Stimulated activated naive CD8-positive, alpha-beta T cell treated with anti-CD3 and anti-CD28 coated beads, Interleukin-15, Interleukin-2, amounts not matched to agents 100 U/mL and 50 U/mL, for 24 hours (primary cell): ENCODE results near the gene ATF7IP.

Experiments
- ATAC-seq: fragments of 150-1000 bp; cut with Tn5 transposase; one replicate; pipeline ENCODE4 v1.10.0; 2021
- DNase-seq: peaks from one replicate; pipeline ENCODE4 v3.0.0; 2021

The ATF7IP gene

GRCh38 chr12:14410841-14411569, 45.5 kb downstream of the ATF7IP start:
- peak; percentile 64 for ATAC-seq
- DNase-seq = no peak

DNA sequence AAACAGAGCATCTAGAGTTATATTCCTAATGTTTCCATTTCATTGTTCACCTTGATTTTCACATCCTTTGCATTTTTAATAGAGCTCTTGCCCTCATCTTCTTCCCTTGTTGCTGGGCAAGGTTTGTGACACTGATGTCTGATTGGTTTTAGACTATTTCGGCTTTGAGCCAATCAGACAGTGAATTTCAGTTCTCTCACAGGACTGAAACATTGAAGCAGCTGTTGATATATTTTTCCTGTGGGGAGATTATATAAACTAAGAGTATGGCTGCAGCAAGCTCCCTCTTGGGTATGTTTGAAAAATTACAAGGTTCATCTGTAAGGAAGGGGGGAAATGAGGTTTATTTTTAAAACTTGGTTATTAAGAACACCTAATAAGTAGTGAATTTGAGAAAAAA, 51.2 kb downstream of the ATF7IP start:
- DNase-seq (no peak), ATAC-seq (peak; percentile 83)

DNA sequence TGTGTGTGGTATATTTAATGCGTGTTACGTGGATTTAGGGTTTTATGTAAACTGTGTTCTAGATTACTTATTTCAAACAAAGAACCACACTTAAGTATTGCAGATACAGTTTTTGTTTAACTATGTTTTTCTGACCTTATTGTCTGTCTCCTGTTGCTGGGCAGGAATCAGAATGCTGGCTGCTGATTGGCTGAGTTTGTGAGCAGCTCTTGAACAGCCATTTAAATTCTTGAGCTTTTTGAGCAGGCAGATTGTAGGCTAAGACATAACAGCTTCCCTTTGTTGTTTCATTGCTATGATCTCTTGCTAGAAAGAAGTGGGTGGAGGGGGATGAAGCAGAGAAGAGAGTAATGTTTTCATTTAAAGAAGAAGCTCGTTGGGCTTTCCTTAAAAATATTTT, 52.2 kb downstream of the ATF7IP start:
- ATAC-seq = peak; percentile 55

DNA sequence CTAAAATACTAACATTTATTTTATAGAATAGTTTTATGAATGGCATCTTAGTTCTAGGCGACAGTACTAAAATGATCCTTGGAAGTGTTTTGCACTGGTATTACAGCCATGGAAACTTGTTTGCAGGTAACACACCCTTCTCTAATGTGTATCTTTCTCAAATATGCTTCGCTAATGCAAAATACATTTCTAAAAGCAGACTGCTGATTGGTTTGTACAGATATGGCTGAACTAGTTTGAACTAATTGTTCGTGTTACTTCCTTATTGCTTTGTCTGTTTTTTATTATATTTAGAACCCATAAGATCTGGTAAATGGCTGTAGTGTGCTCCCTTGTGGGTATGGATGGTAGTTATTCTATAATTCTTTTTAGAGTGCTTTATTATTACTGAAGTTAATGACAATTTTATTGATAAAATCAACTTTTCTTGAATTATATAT, 53.0 kb downstream of the ATF7IP start:
- ATAC-seq = no peak
- no peak for DNase-seq

More for the DNA sequence above, 52.2 kb downstream of the ATF7IP start:
- peak; percentile 58 for DNase-seq

DNA sequence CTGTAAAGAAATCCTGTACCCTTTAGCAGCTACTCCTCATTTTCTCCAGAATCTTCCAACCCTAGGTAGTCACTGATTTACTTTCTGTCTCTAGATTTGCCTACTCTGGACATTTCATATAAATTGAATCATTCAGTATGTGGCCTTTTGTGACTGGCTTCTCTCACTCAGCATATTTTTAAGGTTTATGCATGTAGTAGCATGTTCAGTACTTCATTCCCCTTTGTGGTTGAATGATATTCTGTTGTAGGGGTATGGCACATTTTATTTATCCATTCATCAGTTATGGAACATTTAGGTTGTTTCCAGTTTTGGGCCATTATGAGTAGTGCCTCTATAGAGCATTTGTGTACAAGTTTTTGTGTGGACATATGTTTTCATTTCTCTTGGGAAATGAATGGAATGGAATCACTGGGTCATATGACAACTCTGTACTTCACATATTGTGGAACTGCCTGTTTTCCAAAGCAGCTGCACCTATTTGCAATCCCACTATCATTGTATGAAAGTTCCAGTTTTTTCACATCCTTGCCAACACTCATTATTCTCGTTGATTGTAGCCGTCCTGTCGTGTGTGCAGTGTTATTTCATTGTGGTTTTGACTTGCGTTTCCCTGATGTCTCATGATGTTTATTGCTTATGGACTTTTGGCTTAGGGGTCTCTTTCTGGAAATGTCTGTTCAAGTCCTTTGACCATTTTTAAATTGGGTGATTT, 57.2 kb downstream of the ATF7IP start:
- ATAC-seq = peak; percentile 8

DNA sequence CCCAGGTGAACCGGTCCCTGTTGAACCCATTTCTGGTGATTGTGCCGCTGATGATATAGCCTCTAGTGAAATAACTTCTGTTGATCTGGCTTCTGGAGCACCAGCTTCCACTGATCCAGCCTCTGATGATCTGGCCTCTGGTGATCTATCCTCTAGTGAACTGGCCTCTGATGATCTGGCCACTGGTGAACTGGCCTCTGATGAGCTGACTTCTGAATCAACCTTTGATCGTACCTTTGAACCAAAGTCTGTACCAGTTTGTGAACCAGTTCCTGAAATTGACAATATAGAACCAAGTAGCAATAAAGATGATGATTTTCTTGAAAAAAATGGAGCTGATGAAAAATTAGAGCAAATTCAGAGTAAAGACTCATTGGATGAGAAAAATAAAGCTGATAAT, 59.1 kb downstream of the ATF7IP start:
- ATAC-seq = no peak
- DNase-seq = no peak

More for the DNA sequence above, 57.2 kb downstream of the ATF7IP start:
- DNase-seq = no peak

DNA sequence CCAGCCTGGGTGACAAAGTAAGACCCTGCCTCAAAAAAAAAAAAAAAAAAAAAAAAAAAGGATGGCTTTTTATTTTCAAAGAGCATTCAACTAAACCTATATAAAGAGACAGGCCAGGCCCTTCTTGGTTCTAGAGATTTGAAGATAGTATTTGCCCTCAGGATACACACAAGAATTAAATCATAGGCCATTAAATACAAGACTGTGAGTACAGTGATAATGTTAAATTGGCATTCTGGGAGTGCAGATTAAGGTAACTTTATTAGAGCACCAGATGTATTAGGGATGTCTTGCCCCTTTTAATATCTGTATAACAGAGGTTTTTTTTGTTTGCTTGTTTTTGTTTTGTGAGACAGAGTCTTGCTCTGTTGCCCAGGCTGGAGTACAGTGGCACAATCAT, 61.3 kb downstream of the ATF7IP start:
- no peak for DNase-seq
- ATAC-seq = no peak

- DNase-seq (no peak), ATAC-seq (no peak)
Measured at GRCh38 chr12:14427929-14428328, 62.4 kb downstream of the ATF7IP start.

GRCh38 chr12:14430394-14430986, 65.0 kb downstream of the ATF7IP start:
- ATAC-seq (no peak), DNase-seq (no peak)

DNA sequence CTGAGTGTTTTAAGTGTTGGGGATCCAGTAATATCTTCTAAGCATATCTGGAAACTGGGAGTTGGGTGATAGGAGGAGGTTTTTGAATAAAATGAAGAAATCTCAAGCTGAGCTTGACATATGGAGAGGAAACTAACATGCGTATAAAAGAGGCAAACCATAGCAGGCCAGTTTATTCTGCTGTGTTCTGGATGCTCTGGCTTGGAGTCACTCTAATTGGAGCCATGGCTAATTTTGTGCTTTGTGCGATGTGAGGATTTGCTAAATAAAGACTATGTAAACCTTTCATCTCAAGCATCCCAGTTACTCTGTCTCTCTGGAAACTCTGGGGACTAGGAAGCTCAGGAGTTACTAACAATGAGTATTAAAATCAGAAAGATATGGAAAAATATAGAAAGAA, 66.5 kb downstream of the ATF7IP start:
- DNase-seq = no peak

DNA sequence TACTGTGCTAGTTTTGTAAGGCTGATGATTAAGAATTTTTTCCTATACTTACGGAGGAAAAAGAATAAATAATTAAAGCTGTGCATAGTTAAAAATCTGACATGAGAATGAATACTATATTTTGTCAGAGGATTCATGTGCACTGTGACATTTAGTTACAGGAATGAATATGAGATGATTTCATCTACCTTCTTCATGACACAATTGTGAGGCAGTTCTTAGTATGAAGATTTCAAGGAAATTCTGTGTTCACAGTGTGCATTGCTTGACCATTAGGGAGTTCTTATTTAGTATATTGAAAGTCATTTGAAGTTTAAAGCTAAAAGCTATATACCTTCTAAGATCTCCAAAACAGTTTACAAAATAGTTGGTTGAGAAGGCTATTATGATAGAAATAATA, 70.1 kb downstream of the ATF7IP start:
- no peak for DNase-seq

More for the DNA sequence above, 66.5 kb downstream of the ATF7IP start:
- ATAC-seq = no peak

DNA sequence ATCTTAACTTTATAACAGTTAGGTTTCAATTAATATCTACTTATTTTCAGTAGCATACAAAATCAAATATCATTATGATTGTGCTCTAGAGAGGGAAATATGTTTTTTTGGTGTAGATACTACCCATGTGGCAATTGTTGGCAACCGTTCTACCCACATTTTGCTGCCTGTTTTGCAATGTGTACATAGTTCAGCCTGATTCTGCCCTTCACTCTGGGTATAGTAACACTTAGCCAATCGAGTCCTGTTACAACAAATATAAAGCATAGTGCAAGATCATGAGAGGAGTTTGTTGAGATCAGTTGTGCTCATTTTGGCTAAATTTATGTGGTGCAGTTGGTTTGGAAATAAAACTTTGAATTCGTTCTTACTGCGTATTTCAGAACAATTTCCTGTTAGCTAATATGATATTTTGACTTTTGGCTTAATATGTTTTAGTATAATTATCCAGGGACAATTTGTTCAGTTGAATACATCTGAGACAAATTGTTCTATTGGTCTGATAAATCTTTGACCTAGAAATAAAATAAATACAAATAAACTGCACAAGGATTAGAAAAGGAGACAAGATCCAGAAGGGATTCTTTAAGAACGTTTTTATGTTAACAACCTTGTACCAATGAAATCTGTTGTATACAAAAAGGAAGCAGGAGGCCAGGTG, 76.9 kb downstream of the ATF7IP start:
- DNase-seq = no peak
- no peak for ATAC-seq

More for the DNA sequence above, 70.1 kb downstream of the ATF7IP start:
- no peak for ATAC-seq

- DNase-seq = no peak
- ATAC-seq = no peak
Measured at GRCh38 chr12:14443531-14443930, 78.0 kb downstream of the ATF7IP start.

DNA sequence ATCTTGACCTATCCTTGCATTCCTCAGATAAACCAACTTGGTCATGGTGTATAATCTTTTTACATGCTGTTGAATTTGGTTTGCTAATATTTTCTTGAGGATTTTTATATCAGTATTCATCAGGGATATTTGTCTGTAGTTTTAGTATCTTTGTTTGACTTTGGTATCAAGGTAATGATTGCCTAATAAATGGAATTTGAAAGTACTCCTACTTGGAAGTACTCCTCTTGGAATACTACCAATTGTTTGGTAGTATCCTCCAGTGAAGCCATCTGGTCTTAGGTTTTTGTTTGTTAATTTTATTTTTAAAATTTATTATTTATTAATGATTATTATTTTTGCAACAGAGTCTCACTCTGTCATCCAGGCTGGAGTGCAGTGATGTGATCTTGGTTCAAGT, 85.0 kb downstream of the ATF7IP start:
- ATAC-seq (no peak), DNase-seq (no peak)

DNA sequence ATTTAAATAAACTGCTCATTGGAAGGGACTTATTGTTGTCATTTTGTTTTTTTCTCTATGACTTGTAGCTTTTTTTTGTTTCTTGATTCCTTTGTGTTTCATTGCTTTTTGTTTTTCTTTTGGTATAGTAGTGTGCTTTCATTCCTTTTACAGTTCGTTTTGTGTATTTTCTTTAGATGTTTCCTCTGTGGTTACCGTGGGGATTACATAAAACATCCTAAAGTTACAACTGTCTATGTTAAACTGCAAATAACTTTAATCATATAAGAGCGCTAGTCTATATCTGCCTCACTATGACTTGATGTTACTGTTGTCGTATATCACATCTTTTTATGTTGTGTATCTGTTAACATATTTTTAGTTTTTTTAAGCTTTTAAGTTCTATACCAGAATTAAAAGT, 86.9 kb downstream of the ATF7IP start:
- no peak for ATAC-seq
- DNase-seq = no peak

- ATAC-seq (no peak), DNase-seq (no peak)
Measured at GRCh38 chr12:14452865-14453264, 87.4 kb downstream of the ATF7IP start.

GRCh38 chr12:14454098-14454907, 88.8 kb downstream of the ATF7IP start:
- ATAC-seq = peak; percentile 92
- DNase-seq = no peak

DNA sequence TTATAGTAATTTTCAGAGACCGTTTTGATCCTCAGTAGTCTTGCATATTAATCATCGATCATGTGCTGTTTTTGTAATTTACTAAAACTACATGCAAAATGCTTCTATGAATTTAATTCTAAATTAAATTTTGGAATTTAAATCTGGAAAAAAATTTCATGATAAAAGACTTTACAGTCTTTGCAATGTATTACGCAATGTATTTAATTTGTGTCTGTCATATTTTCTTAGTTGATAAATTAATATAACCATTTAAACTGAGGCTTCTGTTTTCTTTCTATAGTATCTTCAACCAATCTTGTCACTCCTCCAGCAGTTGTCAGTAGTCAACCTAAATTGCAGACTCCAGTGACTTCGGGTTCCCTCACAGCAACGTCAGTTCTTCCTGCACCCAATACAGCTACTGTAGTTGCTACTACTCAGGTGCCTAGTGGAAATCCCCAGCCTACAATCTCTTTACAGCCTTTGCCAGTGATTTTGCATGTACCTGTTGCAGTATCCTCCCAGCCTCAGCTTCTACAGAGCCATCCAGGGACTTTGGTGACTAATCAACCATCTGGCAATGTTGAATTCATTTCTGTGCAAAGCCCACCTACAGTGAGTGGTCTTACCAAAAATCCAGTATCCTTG, 94.8 kb downstream of the ATF7IP start:
- DNase-seq (no peak), ATAC-seq (no peak)

DNA sequence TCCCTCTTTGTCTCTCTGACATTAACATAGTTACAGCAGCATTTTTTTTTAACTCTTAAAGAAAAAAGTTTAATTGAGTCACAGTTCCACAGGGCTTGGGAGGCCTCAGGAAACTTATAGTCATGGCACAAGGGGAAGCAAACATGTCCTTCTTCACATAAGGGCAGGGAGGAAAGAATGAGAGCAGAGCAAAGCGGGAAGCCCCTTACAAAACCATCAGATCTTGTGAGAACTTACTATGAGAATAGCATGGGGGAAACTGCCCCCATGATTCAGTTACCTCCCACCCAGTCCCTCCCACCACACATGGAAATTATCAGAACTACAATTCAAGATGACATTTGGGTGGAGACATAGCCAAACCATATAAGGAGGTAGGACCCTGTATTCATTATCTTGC, 106.0 kb downstream of the ATF7IP start:
- ATAC-seq (peak; percentile 90), DNase-seq (peak; percentile 13)

GRCh38 chr12:14473707-14474287, 108.3 kb downstream of the ATF7IP start:
- DNase-seq (no peak), ATAC-seq (no peak)

GRCh38 chr12:14479004-14479403, 113.5 kb downstream of the ATF7IP start:
- DNase-seq (no peak), ATAC-seq (peak; percentile 63)
